T-helper 9 cell (primary cell): ENCODE results near the gene GATA1.

Experiments
- DNase-seq: peaks from one replicate; pipeline ENCODE4 v3.0.0-alpha.2; 2020

The GATA1 gene

DNA sequence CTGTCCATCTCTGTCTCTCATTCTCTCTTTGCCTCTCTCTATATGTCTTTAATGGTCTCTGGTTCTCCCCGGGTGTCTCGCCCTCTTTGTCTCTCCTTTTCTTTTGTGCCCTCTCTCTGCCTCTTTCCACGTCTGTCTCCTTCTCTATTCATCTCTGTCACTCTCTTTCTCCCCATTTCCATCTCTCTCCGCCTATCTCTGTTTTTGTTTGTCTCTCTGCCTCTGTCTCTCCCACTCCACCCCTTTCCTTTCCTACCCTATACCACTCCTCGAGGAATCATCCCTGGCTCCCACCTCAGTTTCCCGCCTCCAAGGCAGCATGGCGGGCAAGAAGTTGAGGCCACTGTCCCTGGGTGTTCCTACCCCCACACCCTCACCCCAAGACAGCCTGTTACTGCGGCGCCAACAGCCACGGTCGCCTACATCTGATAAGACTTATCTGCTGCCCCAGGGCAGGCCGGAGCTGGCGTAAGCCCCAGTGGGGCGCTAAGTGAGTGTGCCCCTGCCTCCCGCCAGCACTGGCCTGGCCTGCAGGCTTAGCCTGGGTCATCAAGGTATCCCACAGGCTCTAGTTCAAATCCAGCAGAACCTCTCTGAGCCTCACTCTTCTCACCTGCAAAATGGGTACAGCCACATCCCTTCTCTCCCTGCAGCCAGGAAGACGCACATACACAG lies 713 bp upstream of the GATA1 start:
- DNase-seq, result no peak

DNA sequence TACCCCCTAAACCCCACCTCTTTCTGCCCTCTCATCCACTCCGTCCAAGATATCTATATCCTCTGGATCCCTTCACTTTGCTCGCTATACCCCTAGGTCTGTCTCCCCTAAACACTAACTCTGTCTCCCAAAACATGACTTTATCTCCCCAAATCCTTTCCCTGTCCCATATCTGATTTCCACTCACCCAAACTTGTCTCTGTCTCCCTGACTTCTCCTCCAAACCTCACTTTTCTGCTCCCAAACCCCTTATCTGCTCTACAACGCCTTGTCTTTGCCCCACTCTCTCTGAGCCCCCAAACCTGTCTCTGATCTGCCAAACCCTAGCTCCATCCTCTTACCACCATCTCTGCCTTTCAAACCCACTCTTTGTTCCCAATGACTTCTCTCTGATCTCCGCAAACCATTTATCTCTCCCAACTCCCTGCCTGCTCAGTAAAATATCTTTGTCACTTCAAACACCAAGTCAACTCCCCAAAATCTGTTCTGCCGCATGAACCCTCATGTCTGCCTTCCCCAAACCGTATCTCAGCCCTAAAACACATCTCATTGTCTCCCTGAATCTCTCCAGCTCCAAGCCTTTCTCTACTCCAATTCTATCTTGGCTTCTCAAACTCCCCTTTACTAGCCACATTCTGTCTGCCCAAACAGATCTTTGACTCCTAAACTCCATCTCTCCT lies 575 bp downstream of the GATA1 start:
- no peak for DNase-seq

DNA sequence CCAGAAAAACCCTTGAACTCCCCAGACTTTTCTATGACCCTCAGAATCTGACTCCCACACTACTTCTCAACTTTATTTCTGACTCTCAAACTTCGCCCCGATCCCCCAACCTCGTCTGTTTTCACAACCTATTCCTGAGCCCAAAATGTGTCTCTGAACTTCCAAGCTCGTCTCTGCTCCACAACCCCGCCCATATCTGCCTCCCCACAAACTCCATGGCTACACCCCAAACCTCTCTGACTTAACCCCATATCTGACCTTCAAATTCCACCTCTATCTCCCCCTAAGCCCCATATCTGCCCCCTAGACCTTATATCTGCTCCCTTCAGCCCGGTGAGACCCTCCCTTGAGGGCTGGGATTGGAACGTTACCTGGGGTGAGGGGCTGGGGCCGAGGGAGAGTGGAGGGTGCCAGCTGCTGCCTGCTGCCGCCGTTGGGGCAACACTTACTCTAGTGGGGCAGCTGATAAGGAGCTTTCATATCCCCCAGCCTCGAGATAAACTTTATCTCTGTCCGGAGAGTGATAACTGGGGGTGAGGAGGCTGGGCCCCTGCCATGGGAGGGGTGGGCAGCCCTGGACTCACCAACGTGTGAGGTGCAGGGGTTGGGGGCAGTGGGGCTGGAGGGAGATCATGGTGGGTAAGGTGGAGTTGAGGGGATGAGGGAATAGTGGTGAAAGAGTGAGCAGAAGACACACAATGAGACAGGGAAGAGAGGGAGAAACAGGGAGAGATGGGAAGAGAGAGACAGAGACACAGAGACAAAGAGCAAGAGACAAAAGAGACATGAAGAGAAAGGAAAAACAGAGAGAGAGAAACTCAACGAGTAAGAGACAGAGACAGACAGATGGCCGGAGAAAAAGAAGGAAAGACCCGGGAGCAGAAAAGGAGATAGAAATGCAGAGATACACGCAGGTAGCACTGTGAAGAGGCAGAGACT lies 1.4 kb downstream of the GATA1 start:
- no peak for DNase-seq

DNA sequence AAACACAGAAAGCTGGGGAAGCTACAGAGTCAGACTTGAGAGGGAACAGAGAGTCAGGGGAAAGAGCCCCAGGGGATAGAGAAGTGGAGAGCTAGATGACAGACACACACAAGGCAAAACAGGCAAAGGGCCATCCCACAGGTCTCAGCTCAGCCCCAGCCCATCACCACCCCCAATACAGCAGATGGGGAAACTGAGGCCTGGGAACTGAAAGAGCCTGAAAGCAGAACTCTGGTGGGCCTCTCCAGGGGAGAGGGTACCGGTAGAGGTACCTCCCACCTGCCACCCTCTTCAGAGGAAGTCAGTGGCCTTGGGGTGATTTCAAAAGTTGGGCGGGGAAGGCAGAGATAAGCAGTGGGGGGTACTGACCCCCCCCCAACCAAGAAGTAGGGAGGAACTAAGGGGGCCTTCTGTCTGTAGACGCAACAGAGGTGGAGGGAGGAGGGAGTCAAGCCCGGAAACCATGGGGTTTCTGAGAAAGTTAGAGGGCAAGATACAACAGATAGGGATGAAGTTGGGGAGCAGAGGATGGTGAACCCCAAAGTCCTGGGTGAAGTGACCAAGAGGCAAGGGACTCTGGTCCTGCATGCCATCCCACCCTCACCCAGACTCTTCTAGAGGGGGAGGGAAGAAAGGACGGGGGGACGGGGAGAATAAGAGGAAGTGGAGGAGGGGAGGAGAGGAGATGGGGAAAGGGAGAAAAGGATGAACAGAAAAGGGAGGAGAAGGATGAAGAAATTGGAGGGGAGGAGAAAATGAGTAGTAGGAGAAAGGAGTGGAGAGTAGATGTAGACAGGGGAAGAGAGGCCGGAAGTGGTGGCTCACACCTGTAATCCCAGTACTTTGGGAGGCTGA lies 3.2 kb downstream of the GATA1 start:
- no peak for DNase-seq

DNA sequence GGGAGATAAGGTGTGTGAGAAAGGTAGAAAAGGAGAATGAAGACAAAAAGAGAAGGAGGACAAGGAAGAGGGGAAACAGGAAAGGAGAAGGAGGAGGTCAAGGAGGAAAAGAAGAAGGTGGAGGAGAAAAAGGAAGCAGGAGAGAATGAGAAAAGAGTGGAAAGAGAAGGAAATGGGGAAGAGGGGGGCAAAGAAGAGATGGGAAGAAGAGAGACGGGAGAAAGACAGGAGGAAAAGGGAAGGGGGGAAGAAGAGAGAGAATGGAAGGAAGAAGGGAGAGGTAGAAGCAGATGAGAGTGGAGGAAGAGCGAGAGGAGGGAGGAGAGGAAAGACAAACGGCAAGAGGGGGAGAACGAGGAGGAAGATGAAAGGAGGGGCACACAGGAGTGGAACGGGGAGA lies 4.1 kb downstream of the GATA1 start:
- DNase-seq, result no peak

DNA sequence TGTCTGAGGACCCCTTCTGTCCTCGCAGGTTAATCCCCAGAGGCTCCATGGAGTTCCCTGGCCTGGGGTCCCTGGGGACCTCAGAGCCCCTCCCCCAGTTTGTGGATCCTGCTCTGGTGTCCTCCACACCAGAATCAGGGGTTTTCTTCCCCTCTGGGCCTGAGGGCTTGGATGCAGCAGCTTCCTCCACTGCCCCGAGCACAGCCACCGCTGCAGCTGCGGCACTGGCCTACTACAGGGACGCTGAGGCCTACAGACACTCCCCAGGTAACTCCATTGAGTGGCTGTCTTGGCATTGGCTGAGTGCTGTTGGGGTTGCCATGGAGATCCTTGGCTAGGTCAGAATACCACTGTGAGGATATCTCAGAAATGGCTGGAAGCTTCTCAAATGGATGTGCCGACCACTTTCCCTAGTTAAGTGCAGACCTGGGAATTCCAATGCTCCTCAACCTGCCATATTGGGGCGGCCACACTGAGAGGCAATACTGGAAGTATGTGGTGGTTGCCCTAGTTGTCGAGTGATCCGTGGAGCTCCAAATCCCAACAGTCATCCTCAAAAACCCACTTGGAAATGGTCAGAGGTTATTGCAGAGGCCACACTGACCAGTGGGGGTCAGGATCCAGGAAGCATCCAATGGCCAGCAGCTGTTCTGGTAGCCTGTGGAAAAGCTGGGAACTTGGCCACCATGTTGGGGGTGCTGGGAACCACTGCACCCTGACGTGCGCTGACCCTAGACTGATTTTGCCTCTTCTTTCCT lies 4.9 kb downstream of the GATA1 start:
- DNase-seq, result no peak

DNA sequence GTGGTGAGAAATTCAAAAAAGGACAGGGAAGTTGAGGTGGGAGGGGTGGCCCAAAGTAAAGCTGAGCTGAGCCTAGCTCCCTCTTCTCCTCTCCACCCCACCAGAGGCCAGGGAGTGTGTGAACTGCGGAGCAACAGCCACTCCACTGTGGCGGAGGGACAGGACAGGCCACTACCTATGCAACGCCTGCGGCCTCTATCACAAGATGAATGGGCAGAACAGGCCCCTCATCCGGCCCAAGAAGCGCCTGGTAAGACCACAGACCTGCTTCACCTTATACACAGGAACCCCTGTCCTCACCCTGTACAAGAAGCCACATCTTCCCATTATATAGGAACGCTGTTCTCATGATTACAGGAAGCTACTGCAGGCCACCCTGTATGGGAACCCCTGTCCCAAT lies 5.8 kb downstream of the GATA1 start:
- no peak for DNase-seq

DNA sequence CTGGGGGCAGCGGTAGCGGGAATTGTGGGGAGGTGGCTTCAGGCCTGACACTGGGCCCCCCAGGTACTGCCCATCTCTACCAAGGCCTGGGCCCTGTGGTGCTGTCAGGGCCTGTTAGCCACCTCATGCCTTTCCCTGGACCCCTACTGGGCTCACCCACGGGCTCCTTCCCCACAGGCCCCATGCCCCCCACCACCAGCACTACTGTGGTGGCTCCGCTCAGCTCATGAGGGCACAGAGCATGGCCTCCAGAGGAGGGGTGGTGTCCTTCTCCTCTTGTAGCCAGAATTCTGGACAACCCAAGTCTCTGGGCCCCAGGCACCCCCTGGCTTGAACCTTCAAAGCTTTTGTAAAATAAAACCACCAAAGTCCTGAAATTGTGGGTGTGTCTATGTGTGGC lies 7.5 kb downstream of the GATA1 start:
- no peak for DNase-seq

DNA sequence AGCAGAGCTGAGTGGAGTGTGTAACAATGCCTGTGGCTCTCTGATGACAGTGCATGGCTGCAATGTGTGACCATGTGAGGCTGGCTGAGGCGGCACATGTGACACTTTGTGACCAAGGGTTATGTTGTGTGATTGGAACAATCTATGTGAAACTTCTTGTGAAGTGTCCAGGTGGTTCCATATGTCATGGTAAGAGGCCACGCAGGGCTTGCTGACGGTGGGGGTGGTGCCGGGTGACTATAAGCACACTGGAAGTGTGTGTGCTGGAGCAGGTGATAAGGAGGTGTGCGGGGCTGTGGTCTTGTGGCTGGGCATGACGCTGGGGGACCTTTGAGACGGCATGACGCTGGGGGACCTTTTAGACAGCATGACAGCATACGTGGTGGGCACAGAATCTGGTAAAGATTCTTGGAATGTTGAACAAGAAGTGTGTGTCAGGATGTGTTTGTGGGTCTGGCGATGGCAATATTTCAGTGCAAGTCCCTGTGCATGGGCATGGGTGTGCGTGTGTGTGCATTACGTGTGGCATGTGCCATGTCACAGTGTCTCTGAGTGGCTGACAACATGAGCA lies 8.0 kb downstream of the GATA1 start:
- no peak for DNase-seq

DNA sequence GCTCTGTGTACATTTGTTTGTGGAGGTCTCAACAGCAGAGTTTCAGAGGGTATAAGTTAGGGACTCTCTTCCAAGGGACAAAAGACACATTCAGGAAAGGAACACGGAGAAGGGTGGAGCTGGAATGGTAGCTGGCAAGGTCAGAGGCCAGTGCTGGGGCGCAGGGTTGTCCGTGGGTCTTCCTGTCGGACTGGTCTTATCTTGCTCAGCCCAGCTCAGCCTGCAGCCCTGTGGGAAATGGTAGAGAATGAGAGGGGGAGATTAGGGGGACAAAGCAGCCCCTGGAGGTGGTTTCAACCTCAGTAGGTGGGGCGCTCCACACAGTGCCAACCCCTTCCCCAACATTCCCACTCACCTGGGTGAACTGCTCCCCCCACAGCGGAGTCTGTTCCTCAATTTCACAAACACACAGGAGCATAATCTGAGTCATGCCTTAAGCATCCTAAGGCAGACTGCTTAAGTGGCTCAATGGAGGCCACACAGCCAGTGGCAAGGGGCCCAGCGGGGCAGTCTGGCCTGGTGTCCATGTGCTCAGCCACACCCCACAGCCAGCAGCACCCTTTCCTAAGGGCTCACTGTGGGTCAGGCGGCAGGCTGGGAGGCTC lies 8.6 kb downstream of the GATA1 start:
- no peak for DNase-seq

DNA sequence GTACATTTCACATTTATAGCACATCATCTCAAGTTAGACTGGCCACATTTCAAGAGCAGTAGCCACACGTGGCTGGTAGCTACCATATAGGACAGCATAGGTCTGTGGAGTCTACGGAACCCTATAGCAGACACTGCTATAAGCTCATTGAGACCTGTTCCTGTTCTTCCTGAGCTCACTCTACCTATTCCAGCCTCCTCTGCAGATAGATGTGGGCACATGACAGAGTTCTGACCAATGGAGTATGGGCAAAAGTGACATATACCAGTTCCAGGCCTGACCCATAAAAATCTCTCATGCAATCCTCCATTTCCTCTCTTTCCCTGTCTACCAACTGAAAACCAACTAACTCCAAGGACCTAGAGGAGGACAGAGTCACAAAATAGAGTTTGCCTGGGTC lies 11.9 kb downstream of the GATA1 start:
- DNase-seq, result no peak

DNA sequence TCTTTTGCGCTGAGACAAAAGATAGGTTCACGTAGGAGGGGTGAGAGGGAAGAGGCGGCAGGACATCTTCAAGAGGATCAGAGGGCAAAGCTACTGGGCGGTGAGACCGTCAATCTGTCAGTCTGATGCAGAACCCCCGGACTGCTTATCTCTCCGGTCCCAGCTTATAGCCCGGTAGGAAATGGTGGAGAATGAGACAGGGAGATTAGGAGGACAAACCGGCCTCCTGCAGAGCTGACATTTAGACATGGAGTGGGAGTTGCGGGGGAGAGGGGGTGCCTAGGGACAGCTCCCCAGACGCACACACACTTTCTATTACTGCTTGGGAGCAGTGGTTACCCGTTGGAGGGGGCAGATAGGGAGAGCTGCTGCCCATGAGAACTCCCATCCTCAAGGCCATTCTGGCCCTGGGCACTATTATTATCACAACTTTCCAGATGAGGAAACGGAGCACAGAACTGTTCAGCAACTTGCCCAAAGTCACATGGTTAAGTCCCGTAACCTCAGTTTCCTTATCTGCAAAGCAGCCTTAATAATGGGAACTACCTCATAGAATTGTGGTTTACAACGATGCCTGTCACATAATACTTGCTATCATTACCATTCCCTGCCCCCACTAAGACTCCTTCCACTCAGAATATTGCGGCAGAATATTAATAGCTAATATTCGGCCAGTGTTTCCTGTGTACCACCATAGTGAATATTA lies 14.3 kb downstream of the GATA1 start:
- no peak for DNase-seq

DNA sequence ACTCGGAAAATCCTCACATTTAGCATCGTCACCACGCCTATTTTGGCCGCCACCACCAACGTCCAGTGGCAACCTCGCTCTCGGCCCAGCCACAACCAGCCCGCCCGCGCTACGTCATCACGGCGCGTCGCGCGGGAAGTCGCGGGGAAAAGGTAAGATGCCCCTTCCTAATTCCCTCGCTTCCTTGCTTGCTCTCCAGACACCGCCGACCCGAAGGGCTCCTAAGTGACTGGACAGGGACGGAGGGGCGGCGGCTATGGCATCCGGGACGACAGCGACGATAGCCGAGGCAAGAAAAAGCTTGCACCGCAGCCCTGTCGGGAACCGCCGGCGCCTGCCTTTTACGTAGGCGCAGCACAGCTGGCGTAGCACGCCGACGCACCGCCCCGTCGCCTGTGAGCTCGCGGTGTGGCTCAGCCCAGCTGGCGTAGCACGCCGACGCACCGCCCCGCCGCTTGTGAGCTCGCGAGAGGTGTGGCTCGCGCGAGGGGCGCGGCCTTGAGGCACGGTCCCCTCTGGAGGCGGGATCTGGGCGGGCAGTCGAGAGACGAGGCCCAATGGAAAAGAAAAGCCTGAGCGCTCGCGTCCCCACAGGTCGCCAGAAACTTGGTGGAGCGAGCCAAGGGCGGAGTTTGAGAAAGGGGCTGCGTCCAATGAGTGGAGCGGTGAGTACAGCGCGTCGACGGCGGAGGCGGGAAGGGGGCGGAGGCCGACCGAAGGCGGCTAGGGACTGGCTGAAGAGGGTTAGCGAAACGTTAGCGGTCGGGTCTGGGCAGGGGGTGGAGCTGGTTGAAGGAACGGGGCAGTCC lies 15.1 kb downstream of the GATA1 start, which contains the start of gene HDAC6:
HDAC6 (plus strand) TSS at position 788 of the 809 bp plus-strand sequence. CDS start 626 bp downstream, outside the sequence.
- peak; percentile 86 for DNase-seq

DNA sequence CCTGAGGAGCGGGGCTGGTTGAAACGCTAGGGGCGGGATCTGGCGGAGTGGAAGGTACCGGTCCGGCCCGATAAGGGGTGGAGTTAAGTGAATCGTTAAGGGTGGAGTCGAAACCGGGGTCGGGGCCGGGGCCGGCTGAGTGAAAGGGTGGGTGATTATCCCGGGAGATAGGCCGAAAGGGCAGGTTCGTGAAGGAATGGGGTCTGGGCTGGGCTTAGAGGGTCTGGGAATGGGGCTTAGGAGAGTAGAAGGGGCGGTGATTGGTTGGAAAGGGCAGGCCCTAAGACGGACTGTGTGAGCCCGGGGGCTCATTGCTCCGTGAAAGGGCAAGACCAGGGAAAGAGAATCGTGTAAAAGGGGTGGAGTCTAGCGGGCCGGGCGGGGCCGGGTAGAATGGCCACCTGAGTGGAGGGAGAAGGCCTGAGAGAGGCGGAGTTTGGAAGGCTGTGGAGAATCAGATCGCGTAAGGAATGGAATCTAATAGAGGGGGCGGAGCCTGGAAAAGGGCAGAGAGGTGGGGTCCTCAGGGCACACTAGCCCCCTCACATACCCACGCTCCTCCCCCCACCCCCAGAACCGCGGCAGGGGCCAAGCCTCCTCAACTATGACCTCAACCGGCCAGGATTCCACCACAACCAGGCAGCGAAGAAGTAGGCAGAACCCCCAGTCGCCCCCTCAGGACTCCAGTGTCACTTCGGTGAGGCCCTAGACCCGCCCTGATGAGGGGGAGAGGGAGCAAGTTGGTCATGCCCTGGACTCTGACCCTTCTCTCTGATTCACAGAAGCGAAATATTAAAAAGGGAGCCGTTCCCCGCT lies 15.9 kb downstream of the GATA1 start:
- DNase-seq, result peak; percentile 36

DNA sequence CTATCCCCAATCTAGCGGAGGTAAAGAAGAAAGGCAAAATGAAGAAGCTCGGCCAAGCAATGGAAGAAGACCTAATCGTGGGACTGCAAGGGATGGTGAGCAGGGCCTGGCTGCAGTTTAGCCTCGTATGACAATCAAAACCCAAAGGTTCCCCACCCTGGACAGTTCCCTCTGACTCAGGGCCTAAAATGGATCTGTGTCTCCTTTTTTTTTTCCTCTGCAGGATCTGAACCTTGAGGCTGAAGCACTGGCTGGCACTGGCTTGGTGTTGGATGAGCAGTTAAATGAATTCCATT lies 16.5 kb downstream of the GATA1 start:
- no peak for DNase-seq

DNA sequence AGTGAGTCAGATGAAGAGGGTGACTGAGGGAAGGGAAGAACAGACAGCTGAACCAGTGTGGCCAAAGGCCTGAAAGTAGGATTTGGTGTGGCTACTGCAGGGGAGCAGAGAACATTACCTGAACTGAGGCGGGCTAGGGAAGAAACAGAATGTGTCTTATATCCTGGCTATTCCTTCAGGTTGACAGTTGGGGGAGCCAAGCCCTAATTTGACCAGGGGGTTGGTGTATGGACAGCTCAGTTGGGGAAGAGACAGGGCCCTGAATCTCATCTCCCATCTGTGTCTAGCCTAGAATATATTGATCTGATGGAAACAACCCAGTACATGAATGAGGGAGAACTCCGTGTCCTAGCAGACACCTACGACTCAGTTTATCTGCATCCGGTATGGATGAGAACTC lies 19.7 kb downstream of the GATA1 start:
- DNase-seq, result no peak

DNA sequence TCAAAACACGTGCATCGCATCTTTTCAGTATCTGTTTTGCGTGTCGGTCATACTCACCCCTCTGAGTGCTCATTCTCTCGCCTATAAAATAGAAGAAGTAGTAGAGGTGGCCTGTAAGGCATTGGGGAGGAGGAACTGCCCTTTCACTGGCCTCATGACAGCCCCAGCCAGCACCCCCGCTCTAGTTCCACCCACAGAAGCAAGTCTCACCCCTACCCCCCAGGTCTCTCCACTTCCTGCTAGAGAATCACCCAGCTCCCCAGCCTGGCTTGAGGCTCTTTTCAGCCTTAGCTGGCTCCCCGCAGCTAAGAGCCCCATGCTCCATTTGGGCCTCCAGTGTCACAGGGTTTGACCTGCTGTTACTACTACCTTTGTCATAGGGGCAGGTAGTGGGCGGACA lies 27.3 kb downstream of the GATA1 start:
- no peak for DNase-seq

DNA sequence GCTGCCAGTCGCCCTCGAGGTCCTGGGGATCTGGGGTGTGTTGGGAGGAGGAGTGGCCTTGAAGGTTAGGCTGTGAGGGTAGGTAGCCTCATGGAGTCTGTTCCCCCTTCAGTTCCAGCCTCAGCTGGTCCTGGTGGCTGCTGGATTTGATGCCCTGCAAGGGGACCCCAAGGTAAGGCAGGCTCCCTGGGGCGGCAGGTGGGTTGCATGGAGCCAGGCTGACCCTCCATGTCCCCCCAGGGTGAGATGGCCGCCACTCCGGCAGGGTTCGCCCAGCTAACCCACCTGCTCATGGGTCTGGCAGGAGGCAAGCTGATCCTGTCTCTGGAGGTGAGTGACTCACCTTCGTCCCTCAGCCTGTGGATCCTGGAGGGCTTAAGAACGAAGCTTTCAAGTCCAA lies 28.3 kb downstream of the GATA1 start:
- DNase-seq, result no peak

DNA sequence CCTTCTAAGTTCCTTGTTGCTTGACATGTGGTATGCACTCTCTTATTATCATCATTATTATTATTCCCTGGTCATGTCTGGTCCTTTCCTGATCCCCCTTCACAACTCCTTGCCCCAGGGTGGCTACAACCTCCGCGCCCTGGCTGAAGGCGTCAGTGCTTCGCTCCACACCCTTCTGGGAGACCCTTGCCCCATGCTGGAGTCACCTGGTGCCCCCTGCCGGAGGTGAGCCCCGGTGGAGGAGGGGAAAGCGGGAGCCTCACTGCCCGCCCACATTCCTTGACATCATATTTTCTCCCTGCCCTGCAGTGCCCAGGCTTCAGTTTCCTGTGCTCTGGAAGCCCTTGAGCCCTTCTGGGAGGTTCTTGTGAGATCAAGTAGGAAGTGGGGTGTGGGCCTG lies 28.9 kb downstream of the GATA1 start:
- DNase-seq, result no peak
